H1 (cell line): ENCODE measurements around the gene LPP. TPM values are rescaled to one million over a fixed set of nuclear protein-coding genes. Genes with fewer than 3 reads are reported as not detected.

Experiments
- CTCF ChIA-PET: fragments of 300-600 bp; sonication (Branson Sonifier 250); formaldehyde crosslinking; loops from one replicate; lab custom pipeline; 2021; ENCODE audit not compliant: partially characterized antibody; lab: Charles Lee
- POLR2A ChIA-PET: fragments of 300-600 bp; sonication (Branson Sonifier 250); formaldehyde crosslinking; loops from one replicate; lab custom pipeline; 2021; ENCODE audit warnings: inconsistent platforms; ENCODE audit not compliant: partially characterized antibody; lab: Charles Lee
- DNase-seq, 2 experiments: peaks; one replicate each; pipeline versions ENCODE4 v3.0.0 to v3.0.0-alpha.2; 2010 to 2022; ENCODE audit warnings: low spot score in 2 of 2, low read depth in 1 of 2, mixed read lengths in 1 of 2
- FAIRE-seq: peaks from 2 replicates; lab custom pipeline; 2011; peaks lifted over from hg19 to GRCh38; lab: Jason Lieb, UNC
- H2AFZ ChIP-seq: 2 replicates; pipeline ENCODE4 v1.8.1; 2012; ENCODE audit warnings: low read length, inconsistent platforms
- H2AK5ac ChIP-seq: 2 replicates; pipeline ENCODE4 v1.6.1; 2013; ENCODE audit warnings: low read depth, low read length
- H2BK120ac ChIP-seq: replicated peaks from 2 replicates; pipeline ENCODE3; 2013; ENCODE audit warnings: low read depth, low read length, inconsistent platforms
- H2BK12ac ChIP-seq: 2 replicates; pipeline ENCODE4 v1.6.1; 2013; ENCODE audit warnings: low read depth, low read length
- H2BK15ac ChIP-seq: 2 replicates; pipeline ENCODE4 v1.6.1; 2013; ENCODE audit warnings: low read length
- H2BK20ac ChIP-seq: 2 replicates; pipeline ENCODE4 v1.6.1; 2013; ENCODE audit warnings: low read length
- H2BK5ac ChIP-seq: 2 replicates; pipeline ENCODE4 v1.6.1; 2013; ENCODE audit warnings: low read depth, low read length
- H3K14ac ChIP-seq: 2 replicates; pipeline ENCODE4 v1.6.1; 2013; ENCODE audit warnings: inconsistent platforms; ENCODE audit not compliant: insufficient read length
- H3K18ac ChIP-seq: 2 replicates; pipeline ENCODE4 v1.6.1; 2013; ENCODE audit warnings: low read length; ENCODE audit errors: extremely low read depth
- H3K23ac ChIP-seq: 2 replicates; pipeline ENCODE4 v1.6.1; 2013; ENCODE audit warnings: inconsistent platforms; ENCODE audit not compliant: insufficient read length
- H3K23me2 ChIP-seq: 2 replicates; pipeline ENCODE4 v1.6.1; 2013; ENCODE audit warnings: low read depth, low read length
- H3K27ac ChIP-seq: 2 replicates; pipeline ENCODE4 v1.6.1; 2011; ENCODE audit warnings: low read depth, low read length, inconsistent platforms
- H3K27me3 ChIP-seq, 4 experiments: replicated peaks in 1 of 4; 1 replicate in 1 of 4; 2 replicates in 3 of 4; pipeline versions ENCODE4 v1.6.1 to v1.8.1; 2011 to 2013; ENCODE audit warnings: low read length in 3 of 4, mild to moderate bottlenecking in 3 of 4, inconsistent platforms in 2 of 4, mixed read lengths in 2 of 4, moderate library complexity in 1 of 4; ENCODE audit not compliant: control insufficient read depth in 3 of 4, insufficient read depth in 3 of 4; ENCODE audit errors: extremely low read depth in 1 of 4
- H3K36me3 ChIP-seq, 4 experiments: 2 replicates each; pipeline versions ENCODE4 v1.6.1 to v1.8.1; 2011 to 2013; ENCODE audit warnings: mild to moderate bottlenecking in 4 of 4, low read length in 3 of 4, moderate library complexity in 2 of 4, control low read depth in 1 of 4, inconsistent platforms in 1 of 4; ENCODE audit not compliant: insufficient read depth in 4 of 4, control insufficient read depth in 2 of 4
- H3K4ac ChIP-seq: replicated peaks from 2 replicates; pipeline ENCODE3; 2013; ENCODE audit warnings: low read length, low read depth, mixed read lengths, inconsistent platforms; ENCODE audit not compliant: insufficient read length
- H3K4me1 ChIP-seq, 4 experiments: replicated peaks in 1 of 4; 1 replicate in 1 of 4; 2 replicates in 3 of 4; pipeline versions ENCODE4 v1.6.1 to v1.8.1; 2011 to 2013; ENCODE audit warnings: low read length in 3 of 4, inconsistent platforms in 2 of 4, mixed read lengths in 1 of 4; ENCODE audit not compliant: insufficient read depth in 4 of 4, control insufficient read depth in 3 of 4
- H3K4me2 ChIP-seq, 2 experiments: 2 replicates each; pipeline versions ENCODE4 v1.6.1 to v1.8.1; 2011 to 2013; ENCODE audit warnings: low read depth in 2 of 2, low read length in 2 of 2, control low read depth in 1 of 2, inconsistent platforms in 1 of 2, mild to moderate bottlenecking in 1 of 2; ENCODE audit not compliant: insufficient read depth in 1 of 2
- H3K4me3 ChIP-seq, 4 experiments: fragments of 200-600, 300-600 bp in 1 of 4; sonication (generic), shearing (Covaris generic), sonication (Bioruptor Twin) in 1 of 4; 2 replicates each; pipeline versions ENCODE4 v1.5.1 to v1.8.1; 2011 to 2016; ENCODE audit warnings: low read length in 4 of 4, low read depth in 3 of 4, control low read depth in 2 of 4, inconsistent platforms in 2 of 4, mild to moderate bottlenecking in 2 of 4, mixed read lengths in 1 of 4, moderate library complexity in 1 of 4; ENCODE audit not compliant: insufficient read depth in 2 of 4; ENCODE audit errors: extremely low read depth in 1 of 4
- H3K56ac ChIP-seq: replicated peaks from 2 replicates; pipeline ENCODE3; 2013; ENCODE audit warnings: low read depth, mild to moderate bottlenecking, mixed read lengths, low read length, inconsistent platforms; ENCODE audit not compliant: insufficient read length
- H3K79me1 ChIP-seq: 2 replicates; pipeline ENCODE4 v1.6.1; 2013; ENCODE audit warnings: low read depth, low read length, control low read depth
- H3K79me2 ChIP-seq, 2 experiments: 2 replicates each; pipeline versions ENCODE4 v1.6.1 to v1.8.1; 2012 to 2013; ENCODE audit warnings: low read length in 2 of 2, mild to moderate bottlenecking in 2 of 2, inconsistent platforms in 1 of 2; ENCODE audit not compliant: insufficient read depth in 2 of 2, control insufficient read depth in 1 of 2
- H3K9ac ChIP-seq, 4 experiments: replicated peaks in 1 of 4; 1 replicate in 1 of 4; 2 replicates in 3 of 4; pipeline versions ENCODE4 v1.6.1 to v1.8.1; 2011 to 2013; ENCODE audit warnings: low read depth in 3 of 4, low read length in 3 of 4, control low read depth in 2 of 4, mild to moderate bottlenecking in 2 of 4, moderate library complexity in 2 of 4, inconsistent platforms in 1 of 4; ENCODE audit errors: extremely low read depth in 1 of 4
- H3K9me3 ChIP-seq, 2 experiments: 2 replicates each; pipeline versions ENCODE4 v1.6.1 to v1.8.1; 2012 to 2013; ENCODE audit warnings: mild to moderate bottlenecking in 2 of 2, moderate library complexity in 2 of 2, control low read depth in 1 of 2, inconsistent platforms in 1 of 2, low read depth in 1 of 2, low read length in 1 of 2, mixed read lengths in 1 of 2; ENCODE audit not compliant: insufficient read depth in 2 of 2
- H4K20me1 ChIP-seq, 2 experiments: replicated peaks in 1 of 2; 2 replicates each; pipeline versions ENCODE3 to v1.8.1; 2011 to 2013; ENCODE audit warnings: inconsistent platforms in 2 of 2, low read length in 2 of 2, mild to moderate bottlenecking in 1 of 2; ENCODE audit not compliant: insufficient read depth in 2 of 2, control insufficient read depth in 1 of 2
- H4K5ac ChIP-seq: 2 replicates; pipeline ENCODE4 v1.6.1; 2013; ENCODE audit warnings: low read length, low read depth, mixed read lengths, inconsistent platforms; ENCODE audit not compliant: insufficient read length
- H4K8ac ChIP-seq: 2 replicates; pipeline ENCODE4 v1.8.0; 2013; ENCODE audit warnings: mild to moderate bottlenecking, moderate library complexity, low read length, inconsistent platforms; ENCODE audit not compliant: insufficient read depth; ENCODE audit errors: extremely low read depth
- H4K91ac ChIP-seq: replicated peaks from 2 replicates; pipeline ENCODE3; 2013; ENCODE audit warnings: low read length, mixed read lengths, inconsistent platforms; ENCODE audit not compliant: insufficient read length
- BCL11A ChIP-seq, 2 experiments: IDR thresholded peaks; one replicate each; pipeline ENCODE4 v1.6.1; 2011; ENCODE audit warnings: low read depth in 2 of 2, low read length in 2 of 2, mild to moderate bottlenecking in 2 of 2
- E2F6 ChIP-seq: IDR thresholded peaks from 2 replicates; pipeline ENCODE4 v1.6.1; 2012; ENCODE audit warnings: inconsistent platforms
- GABPA ChIP-seq: IDR thresholded peaks from 2 replicates; pipeline ENCODE4 v1.6.1; 2011; ENCODE audit warnings: mild to moderate bottlenecking, low read length, moderate library complexity, borderline replicate concordance; ENCODE audit not compliant: insufficient read depth
- NANOG ChIP-seq: IDR thresholded peaks from 2 replicates; pipeline ENCODE4 v1.6.1; 2011; ENCODE audit warnings: low read length, low read depth, mild to moderate bottlenecking, inconsistent platforms; ENCODE audit not compliant: insufficient read depth, poor library complexity, severe bottlenecking
- PHF8 ChIP-seq: fragments of 200-600 bp; sonication (generic); conservative IDR thresholded peaks from 2 replicates; pipeline ENCODE4 v1.7.1; 2012; ENCODE audit warnings: low read depth, mild to moderate bottlenecking, inconsistent platforms, low read length, moderate library complexity
- SUZ12 ChIP-seq: fragments of 200-600 bp; sonication (generic); IDR thresholded peaks from 2 replicates; pipeline ENCODE4 v1.6.1; 2012; ENCODE audit warnings: mild to moderate bottlenecking, inconsistent platforms, low read length, moderate library complexity, mixed read lengths
- WGBS, 2 experiments: shearing (Covaris generic) in 1 of 2; methylation state at CpG; one replicate each; pipeline versions ENCODE4 v1.1.6 to v1.1.7; 2013 to 2015; ENCODE audit warnings: low lambda C conversion rate in 2 of 2, mixed read lengths in 2 of 2, inconsistent platforms in 1 of 2, low coverage in 1 of 2, missing lambda C conversion rate in 1 of 2; ENCODE audit not compliant: insufficient replicate concordance in 2 of 2, insufficient coverage in 1 of 2, insufficient read length in 1 of 2; ENCODE audit errors: extremely low coverage in 1 of 2, missing lambda C conversion rate in 1 of 2; 5-methylcytosine and 5-hydroxymethylcytosine counted together
- polyA plus RNA-seq, 7 experiments: library from polyadenylated mRNA; depleted of rRNA in 3 of 7; stranded (reverse) in 5 of 7; unstranded in 2 of 7; fragments of >200 nt in 5 of 7; fragments of 200-250 nt in 2 of 7; gene quantifications; 1 replicate in 5 of 7; 2 replicates in 1 of 7; 4 replicates in 1 of 7; pipeline versions ENCODE4 v1.2.1 to v1.2.3, GENCODE V29; 2011 to 2013; ENCODE audit warnings: missing spikeins in 2 of 7, mixed read lengths in 2 of 7
- total RNA-seq: library from RNA; stranded (reverse); fragmentation: NEBNext Ultra II Directional; extraction: Animal tissue kit (Norgen Biotek cat#: 25700); gene quantifications from 2 replicates; pipeline ENCODE4 v1.2.1, GENCODE V29; 2021

Gene LPP
- total and polyA plus RNA-seq, 2 of the 8 experiments (the other 6 are each of a cell fraction or from before 2014, with no cell fraction given): 10.0 to 53.3 TPM

GRCh38 chr3:188209034-188209433 is 55.1 kb downstream of the LPP start:
- H4K5ac ChIP-seq: no peak overlapping the region
- no peaks in the 10 kb centered on the region for H3K9me3 ChIP-seq
- FAIRE-seq (no peak), DNase-seq (no peak)
- H3K9ac ChIP-seq: no peak overlapping the region
- H2BK5ac ChIP-seq: no peak overlapping the region
- no peak overlapping the region for H2AFZ ChIP-seq
- CTCF ChIA-PET: interaction anchor here (1.4 to 2.8 kb wide), 3 partner anchors 96 to 468 kb away, joined by 3 to 7 read pairs (median 5); no protein-coding TSS in a partner anchor
- H2BK120ac ChIP-seq: no peak overlapping the region
- no peak for TF ChIP-seq GABPA
- TF ChIP-seq E2F6: no peak
- TF ChIP-seq PHF8: no peak
- TF ChIP-seq SUZ12: no peak
- no peak for TF ChIP-seq BCL11A (IDR thresholded peaks at IDR 0.05; ENCODE audit: low read depth in 2 of 2, low read length in 2 of 2)
- no peak for TF ChIP-seq NANOG
- no peaks in the 10 kb centered on the region; a peak in 1 of 8 replicates for H3K36me3 ChIP-seq
- H3K18ac ChIP-seq: no peak overlapping the region
- H3K4me1 ChIP-seq: peaks cover 0 to 16% (median 7%) of the 10 kb centered on the region in 4 experiments; a peak in 6 of 7 replicates
- no peak overlapping the region for H3K23ac ChIP-seq
- 95% methylated on average over 3 of the region's 3 CpGs; no CpG with 5 or more reads in 1 of the 2 experiments for WGBS, 2 experiments
- H2BK12ac ChIP-seq: no peak overlapping the region
- H3K56ac ChIP-seq: no peak overlapping the region
- no peak overlapping the region for H2BK20ac ChIP-seq
- H3K79me1 ChIP-seq: no peaks in the 10 kb centered on the region; the same call in 1 of the 2 replicates
- H4K8ac ChIP-seq: no peak overlapping the region
- H3K27me3 ChIP-seq: no peaks in the 10 kb centered on the region
- no peak overlapping the region for H3K4me2 ChIP-seq
- H2BK15ac ChIP-seq: no peak overlapping the region
- no peak overlapping the region for H3K4ac ChIP-seq
- H3K79me2 ChIP-seq: peaks cover 0 to 23% of the 10 kb centered on the region in 2 experiments; a peak in 2 of 4 replicates
- no peak overlapping the region for H4K91ac ChIP-seq
- no peak overlapping the region for H3K4me3 ChIP-seq
- POLR2A ChIA-PET: interaction anchor here (0.9 to 1.6 kb wide), 2 partner anchors 15 to 56 kb away, joined by 4 to 5 read pairs; no protein-coding TSS in a partner anchor
- no peaks in the 10 kb centered on the region; the same call in 1 of the 2 replicates for H3K23me2 ChIP-seq
- H3K27ac ChIP-seq: no peak overlapping the region
- H2AK5ac ChIP-seq: no peak overlapping the region
- H3K14ac ChIP-seq: no peak overlapping the region
- H4K20me1 ChIP-seq: no peaks in the 10 kb centered on the region
